ENCODE results near the gene AKT2.
"Not testable (repeated sequence)": the region's sequence is repeated elsewhere in the genome, so short reads cannot be mapped to it uniquely, and the experiment has no call there.

The AKT2 gene

DNA sequence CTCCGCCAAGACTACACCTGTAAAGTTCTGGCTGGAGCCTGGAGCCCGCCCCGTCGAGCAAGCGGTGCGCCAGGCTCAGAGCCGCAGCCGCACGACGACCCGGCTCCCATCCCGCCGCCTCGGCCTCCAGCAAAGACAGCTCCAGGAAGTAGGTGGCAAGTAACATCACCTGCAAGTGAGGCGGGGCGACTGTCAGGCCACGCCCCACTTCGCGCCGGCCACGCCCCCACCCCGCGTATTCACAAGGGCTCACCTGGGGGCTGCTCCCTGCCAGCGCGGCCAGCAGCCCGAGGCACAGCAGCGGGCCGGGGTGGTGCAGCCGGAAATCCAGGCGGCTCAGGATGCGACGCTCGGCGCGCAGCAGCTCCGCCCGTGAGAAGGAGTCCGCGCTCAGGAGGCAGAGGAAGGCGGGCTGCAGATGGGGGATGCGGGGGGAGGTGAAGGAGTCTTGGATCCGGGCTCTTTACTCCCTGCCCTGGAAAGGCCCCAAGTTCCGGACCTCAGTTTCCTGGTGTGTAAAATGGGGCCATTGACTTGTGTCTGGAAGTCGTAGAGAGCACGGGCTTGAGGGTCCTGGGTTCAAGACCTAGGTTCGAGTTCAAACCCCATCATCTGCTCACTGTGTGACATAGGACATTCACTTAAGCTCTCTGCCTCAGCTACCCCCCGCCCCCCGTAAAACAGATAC lies 61.9 kb downstream of the AKT2 start:
- TF ChIP-seq CTCF (IDR thresholded peaks at IDR 0.05; ENCODE audit: extremely low read depth, missing control alignments) = no peak

GRCh38 chr19:40221858-40222619 lies 63.1 kb downstream of the AKT2 start:
- peak; percentile 98 for DNase-seq (ENCODE audit: low spot score)
- TF ChIP-seq CTCF (IDR thresholded peaks at IDR 0.05; ENCODE audit: extremely low read depth, missing control alignments) = peak; percentile 32

More for the DNA sequence above, 61.9 kb downstream of the AKT2 start:
- DNase-seq (ENCODE audit: low spot score) = no peak

DNA sequence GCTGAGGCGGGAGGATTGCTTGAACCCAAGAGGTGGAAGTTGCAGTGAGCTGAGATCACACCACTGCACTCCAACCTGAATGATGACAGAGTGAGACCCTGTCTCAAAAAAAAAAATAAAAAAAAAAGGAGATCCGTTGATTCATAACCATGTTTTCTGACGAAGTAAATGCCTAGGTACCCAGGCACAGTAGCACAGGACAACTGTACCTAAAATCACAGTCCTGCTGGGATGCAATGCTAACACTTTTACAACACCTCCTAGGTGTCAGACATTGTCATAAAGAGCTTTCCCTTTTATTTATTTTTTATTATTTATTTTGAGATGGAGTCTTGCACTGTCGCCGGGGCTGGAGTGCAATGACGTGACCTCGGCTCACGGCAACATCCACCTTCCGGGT lies 64.5 kb downstream of the AKT2 start:
- no peak for DNase-seq (ENCODE audit: low spot score)
- TF ChIP-seq CTCF (IDR thresholded peaks at IDR 0.05; ENCODE audit: extremely low read depth, missing control alignments) = no peak

DNA sequence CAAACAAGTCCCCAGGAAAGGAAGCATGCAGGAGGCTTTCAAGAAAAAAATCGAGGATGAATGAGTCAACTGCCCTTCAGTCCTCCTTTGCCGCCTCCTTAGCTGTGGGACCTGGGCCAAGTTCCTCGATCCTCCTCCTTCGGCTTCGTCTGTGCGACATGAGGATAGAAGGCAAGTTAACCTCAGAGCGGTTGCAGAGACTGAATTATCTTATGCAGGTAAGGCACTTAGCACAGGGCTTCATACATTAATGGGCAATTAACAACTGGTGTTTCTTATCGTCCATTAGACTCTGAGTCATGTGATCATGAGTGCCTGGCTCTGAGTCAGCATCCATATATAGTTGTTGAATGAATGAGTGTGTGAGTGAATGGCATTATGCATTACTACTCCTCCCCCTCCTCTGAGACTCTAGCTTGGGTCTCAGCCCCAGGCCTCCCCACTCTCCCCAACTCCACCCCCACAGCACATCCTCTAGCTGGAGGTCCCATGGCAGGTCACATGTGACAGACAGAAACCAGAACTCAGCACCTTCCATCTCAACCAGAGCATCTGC lies 65.3 kb downstream of the AKT2 start:
- TF ChIP-seq CTCF (IDR thresholded peaks at IDR 0.05; ENCODE audit: extremely low read depth, missing control alignments) = no peak
- no peak for DNase-seq (ENCODE audit: low spot score)

DNA sequence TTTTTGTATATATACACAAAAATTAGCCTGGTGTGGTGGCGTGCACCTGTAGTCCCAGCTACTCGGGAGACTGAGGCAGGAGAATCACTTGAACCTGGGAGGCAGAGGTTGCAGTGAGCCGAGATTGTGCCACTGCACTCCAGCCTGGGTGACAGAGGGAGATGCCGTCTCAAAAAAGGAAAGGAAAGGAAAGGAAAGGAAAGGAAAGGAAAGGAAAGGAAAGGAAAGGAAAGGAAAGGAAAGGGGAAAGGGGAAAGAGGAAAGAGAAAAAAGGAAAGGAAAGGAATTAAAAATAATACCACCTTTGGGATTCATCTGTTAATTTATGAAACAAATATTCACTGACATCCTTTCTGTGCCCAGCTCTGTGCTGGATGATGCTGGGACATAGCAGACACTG lies 66.1 kb downstream of the AKT2 start:
- not testable (repeated sequence) for DNase-seq (ENCODE audit: low spot score)

- no peak for TF ChIP-seq CTCF (IDR thresholded peaks at IDR 0.05; ENCODE audit: extremely low read depth, missing control alignments)
- peak; percentile 81 for DNase-seq (ENCODE audit: low spot score)
Observed at GRCh38 chr19:40217934-40218890, 66.9 kb downstream of the AKT2 start, which contains the start of gene TTC9B. Gene TTC9B, minus strand, starts transcription at chr19:40218384. Its CDS starts 3 bp downstream, at chr19:40218381.

GRCh38 chr19:40217027-40217810 lies 67.9 kb downstream of the AKT2 start:
- TF ChIP-seq CTCF (IDR thresholded peaks at IDR 0.05; ENCODE audit: extremely low read depth, missing control alignments) = no peak
- peak; percentile 52 for DNase-seq (ENCODE audit: low spot score)
